ENCODE data around the gene ANKMY2.
A peak's percentile ranks its signal among the peaks of the same experiment; 100 is the strongest.

The ANKMY2 gene

DNA sequence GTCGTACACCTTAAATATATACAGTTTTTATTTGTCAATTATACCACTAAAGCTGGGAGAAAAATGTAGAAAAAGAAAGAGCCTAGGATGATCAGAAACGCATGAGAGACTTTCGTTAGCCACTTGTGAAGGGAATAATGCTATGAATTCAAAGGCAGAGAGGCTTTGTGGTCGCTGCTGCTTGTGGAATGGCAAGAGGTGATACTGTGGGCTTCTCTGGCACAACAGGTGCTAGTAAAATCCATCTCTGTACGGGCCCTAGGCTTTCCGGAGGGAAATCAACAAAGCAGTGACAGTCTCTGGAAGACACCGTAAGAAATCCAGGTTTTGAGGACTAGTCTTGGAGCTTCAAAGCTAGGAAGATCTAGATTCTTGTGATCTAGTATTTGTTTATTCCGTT is 66.3 kb downstream of the ANKMY2 start:
- no peak for DNase-seq (ENCODE audit: low spot score)

DNA sequence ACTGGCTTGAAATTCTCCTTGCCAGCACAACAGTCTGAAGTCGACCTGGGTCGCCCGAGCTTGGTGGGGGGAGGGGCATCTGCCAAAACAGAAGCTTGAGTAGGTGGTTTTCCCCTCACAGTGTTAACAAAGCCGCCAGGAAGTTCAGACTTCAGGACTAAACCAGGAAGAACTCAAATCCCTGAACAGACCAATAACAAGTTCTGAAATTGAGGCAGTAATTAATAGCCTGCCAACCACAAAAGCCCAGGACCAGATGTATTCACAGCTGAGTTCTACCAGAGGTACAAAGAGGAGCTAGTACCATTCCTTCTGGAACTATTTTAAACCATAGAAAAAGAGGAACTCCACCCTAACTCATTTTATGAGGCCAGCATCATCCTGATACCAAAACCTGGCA is 73.6 kb downstream of the ANKMY2 start:
- DNase-seq (ENCODE audit: low spot score), result no peak

DNA sequence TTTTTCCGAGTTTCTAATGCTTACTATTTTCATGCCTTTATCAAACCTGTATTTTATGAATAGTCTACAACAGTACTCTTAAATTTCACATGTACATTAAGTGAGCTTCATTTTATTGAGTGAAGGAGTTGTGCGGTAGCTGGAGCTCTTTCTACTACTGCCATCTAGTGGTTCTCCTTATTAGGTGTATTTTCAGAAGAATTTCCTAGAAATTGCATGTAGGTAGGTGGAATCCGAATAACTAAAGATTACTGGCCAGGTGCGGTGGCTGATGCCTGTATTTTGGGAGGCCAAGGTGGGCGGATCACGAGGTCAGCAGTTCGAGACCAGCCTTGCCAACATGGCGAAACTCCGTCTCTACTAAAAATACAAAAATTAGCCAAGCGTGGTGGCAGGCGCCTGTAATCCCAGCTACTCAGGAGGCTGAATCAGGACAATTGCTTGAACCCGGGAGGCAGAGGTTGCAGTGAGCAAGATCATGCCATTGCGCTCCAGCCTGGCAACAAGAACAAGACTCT is 80.6 kb downstream of the ANKMY2 start:
- peak; percentile 72 for DNase-seq (ENCODE audit: low spot score)

DNA sequence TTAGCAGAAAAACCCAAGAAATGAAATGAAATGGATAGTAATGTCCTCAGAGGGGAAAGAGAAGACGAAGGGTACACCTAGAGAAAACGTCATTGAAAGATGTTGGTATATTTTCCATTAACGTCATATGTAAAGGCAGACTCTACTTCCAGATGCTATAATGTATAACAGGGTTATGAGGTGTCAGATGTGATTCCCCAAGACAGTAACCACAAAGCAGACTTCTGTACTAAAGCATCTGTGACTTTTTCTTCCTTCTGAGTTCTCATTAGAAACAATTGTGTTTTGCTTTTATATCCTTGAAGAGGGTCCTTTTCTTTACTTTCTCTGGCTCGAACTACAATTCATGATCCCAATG is 81.6 kb downstream of the ANKMY2 start:
- no peak for DNase-seq (ENCODE audit: low spot score)

DNA sequence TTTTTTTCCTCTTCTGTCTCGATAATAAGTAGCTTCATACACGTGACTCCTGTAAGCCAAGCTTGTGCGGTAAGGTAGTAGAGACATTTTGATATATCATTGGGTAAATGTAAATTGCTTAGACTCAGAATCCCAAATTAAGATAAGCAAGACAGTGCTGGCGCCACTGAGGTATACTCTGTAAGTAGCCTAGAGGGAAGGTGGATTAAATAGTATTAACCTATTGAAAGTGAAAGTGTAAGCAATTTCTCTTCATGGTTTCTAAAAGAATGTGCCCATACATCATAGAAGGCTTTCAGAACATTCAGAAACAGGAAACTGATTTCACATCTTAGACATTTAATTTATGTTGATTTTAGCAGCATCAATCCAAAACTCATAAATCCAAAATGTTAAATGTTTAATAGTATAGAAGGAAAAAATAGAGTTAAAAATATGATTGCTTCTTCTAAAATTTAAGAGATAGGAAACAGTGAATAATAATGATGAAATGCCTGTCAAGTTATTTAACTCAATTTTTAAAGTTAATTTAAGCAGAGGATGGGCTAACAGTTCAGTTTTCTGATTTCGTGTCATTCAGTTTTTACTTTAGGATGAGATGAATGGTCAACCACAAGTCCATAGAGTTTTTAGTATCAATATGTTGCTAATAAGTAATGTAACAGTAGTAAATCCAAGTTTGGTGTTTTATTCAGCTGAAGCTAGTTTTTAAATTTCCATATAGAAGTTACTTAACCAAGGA is 82.1 kb downstream of the ANKMY2 start:
- peak; percentile 19 for DNase-seq (ENCODE audit: low spot score)

DNA sequence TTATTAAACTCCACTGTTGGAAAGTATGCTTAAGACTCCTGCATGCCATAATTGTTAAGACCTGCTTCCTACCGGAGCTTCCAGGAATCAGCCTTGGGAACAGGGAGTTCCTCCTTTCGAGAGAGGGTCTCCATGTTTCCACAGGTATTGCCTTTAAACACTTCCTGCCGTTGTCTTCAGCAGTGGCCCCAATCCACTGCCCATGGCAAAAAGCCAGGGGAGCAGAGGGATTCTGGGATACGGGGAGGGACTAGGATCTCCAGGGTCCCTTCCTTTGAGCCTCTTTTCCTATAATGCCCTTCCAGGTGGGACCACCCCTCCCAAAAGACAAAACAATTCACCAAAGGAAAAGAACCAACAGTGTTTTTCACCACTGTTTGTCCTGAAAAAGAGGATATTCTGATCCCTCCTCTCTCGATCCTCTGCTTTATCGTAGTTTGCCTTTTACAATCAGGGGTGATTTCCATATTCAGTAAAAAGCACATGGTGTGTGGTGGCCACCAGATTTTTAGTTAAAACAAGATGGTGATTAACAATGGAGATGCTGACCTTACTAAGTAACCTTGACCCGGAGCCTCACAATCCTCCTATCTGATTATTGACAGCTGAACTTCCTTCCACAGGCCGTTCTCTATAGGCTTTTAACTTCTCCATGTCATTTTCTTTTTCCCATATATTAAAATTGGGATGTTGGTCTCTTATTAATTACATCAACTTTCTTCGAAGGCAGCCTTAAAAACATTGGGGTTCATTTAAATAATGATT is 82.9 kb downstream of the ANKMY2 start:
- DNase-seq (ENCODE audit: low spot score), result no peak

DNA sequence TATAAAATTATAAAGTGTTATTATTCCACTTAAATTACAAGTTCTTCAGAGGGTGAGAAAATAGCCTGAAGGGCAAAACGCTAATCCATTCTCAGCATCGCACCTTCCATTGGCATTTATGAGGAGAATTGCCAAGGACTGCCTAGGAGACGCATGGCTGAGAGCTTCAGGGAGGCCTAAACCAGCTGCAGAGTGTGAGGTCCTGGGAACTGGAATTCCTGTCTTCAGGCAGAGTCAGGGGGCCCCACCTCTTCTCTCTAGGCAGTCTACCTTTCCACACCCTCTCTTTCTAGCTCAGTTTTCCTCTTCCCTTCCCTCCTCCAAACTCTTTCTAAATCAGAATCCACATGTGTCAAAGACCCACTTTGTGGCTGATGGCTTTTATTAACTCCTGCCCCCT is 83.6 kb downstream of the ANKMY2 start:
- DNase-seq (ENCODE audit: low spot score), result no peak

DNA sequence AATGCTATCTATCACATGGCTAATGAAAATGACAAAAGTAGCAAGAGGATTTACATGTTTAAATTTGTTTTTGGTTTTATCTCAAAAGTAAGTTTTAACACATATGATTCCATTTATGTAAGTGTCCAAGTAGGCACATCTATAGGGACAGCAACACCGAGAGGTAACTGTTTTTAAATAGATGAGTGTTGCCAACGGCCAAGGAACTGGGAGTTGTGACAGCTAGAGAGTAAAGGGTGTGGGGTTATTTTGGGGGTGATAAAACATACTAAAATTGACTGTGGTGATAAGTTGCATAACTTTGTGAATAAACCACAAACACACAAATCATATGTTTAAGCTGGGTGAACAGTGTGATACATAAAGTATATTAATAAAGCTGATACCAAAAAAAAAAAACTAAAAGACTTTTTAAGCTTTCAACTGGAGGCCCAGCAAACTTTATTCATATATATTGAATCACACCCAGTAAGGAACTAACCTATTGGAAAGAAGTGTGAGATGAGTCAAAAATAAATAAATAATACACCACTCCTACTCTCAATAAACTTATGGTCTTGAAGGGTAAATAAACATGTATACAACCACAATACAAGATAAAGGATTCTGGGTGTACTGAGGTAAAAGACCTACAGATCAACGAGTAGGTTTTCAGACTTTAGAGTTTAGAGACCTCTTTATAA is 85.9 kb downstream of the ANKMY2 start:
- no peak for DNase-seq (ENCODE audit: low spot score)

DNA sequence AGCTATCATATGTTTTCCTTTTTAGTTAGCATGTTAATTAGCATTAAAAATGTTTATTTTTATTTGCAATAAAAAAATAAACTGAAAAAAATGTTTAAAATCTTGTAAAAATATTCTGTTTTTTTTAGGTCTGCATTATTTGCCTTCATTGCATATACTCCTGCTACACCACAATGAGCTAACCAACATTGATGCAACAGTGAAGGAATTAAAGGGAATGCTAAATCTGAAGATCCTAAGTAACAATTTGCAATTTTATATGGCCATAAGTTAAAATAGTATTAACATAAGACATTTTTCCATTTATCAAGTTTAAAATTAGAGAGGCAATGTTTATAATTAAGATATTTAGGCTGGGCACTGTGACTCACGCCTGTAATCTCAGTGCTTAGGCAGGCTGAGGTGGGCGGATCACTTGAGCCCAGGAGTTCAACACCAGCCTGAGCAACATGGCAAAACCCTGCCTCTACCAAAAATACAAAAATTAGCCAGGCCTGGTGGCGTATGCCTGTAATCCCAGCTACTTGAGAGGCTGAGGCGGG is 86.7 kb downstream of the ANKMY2 start:
- no peak for DNase-seq (ENCODE audit: low spot score)

DNA sequence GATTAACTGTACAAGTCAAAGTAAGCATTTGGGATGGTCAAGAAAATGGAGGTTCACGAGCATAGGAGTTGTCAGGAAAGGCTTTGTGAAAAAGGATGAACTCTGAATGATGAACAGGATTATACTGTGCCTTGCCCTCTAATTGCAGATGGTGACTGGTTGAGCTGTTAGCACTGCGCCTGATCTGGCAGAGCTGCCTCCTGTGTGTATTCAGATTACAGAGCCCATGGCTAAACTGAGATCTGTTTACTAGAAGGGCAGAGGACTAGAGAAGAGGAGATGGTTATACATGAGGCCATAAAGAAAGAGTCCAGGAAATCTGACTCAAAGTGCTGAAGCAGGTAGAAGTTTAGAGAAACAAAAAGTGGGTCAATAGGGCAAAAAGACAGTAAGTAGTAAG is 89.2 kb downstream of the ANKMY2 start:
- DNase-seq (ENCODE audit: low spot score), result no peak

DNA sequence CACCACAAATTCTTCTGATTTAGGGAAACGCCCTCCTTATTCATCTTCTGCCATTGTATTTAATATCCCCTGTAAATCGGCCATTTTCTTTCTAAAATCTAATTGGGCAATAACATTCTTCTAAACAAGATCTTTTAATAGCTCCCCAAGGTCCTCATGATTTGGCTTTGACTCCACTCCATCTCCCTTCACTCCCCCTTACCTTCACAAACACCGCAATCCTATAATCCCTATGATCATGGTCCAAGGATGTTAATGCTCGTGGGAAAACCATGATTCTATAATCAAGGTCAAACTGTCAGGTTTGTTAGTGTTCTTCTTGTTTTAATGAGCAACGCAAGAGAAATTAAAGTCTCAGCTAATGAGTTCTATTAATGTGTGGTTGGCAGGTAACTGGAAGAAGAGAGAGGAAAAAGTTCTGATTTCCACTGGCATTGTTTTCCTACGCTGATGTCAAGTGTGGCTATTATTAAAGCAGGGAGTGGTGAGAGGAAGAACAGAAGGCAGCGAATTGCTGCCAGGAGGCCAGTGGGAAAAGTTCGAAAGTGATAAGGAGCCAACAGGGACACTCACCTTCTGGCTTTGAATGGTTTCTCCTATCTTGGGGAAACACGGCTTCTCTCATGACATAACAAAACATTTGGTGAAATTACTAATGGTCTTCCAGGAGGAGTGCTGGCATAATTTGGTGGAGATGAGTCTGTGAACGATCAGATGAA is 90.9 kb downstream of the ANKMY2 start:
- no peak for DNase-seq (ENCODE audit: low spot score)

DNA sequence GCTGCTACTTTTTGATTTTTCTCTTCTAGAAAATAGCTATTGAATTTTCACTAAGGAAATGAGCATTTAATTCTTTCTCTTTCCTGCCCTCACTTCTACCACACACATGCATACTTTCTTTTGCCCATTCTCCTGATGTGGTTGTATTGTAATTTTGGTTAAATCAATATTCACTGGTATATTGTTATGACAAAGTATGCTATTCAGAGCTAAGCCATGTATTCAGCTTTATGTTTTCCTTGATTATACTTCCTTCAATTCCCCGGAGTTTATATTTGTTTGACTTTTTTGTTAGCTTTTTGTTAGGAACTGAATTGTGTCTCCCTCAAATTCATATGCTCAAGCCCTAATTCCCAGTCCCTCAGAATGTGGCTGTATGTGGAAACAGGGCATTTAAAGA is 94.9 kb downstream of the ANKMY2 start:
- no peak for DNase-seq (ENCODE audit: low spot score)

Measured in kidney tubule cell (primary cell).